Calu3 (cell line): ENCODE results near the gene MATN3. TPM values are rescaled to one million over a fixed set of nuclear protein-coding genes. Genes with fewer than 3 reads are reported as not detected.

ENCODE experiments used
- BruUV-seq: library from RNA; stranded (reverse); fragments of 400-500 nt; replicated peaks from 2 replicates; lab custom pipeline; 2021; lab: Mats Ljungman, UMichigan
- CTCF ChIA-PET: fragments of 300-600 bp; sonication (Branson Sonifier 250); formaldehyde crosslinking; loops from one replicate; lab custom pipeline; 2022; ENCODE audit warnings: antibody characterized with exemption; lab: Charles Lee
- DNase-seq: peaks from one replicate; pipeline ENCODE4 v3.0.0; 2022
- H3K27ac Mint-ChIP-seq: one replicate; pipeline ENCODE4 v1.8.0; 2022; ENCODE audit warnings: mixed read lengths; ENCODE audit not compliant: unreplicated experiment
- H3K27me3 Mint-ChIP-seq: one replicate; pipeline ENCODE4 v1.8.0; 2022; ENCODE audit warnings: mixed read lengths; ENCODE audit not compliant: unreplicated experiment
- H3K36me3 Mint-ChIP-seq: one replicate; pipeline ENCODE4 v1.8.0; 2022; ENCODE audit warnings: mild to moderate bottlenecking, moderate library complexity, mixed read lengths; ENCODE audit not compliant: insufficient read depth, unreplicated experiment
- H3K4me1 Mint-ChIP-seq: one replicate; pipeline ENCODE4 v1.8.0; 2022; ENCODE audit warnings: mild to moderate bottlenecking, low read depth, mixed read lengths; ENCODE audit not compliant: unreplicated experiment
- H3K4me3 Mint-ChIP-seq: one replicate; pipeline ENCODE4 v1.8.0; 2022; ENCODE audit warnings: mild to moderate bottlenecking, low read depth, moderate library complexity, mixed read lengths; ENCODE audit not compliant: unreplicated experiment
- H3K9me3 Mint-ChIP-seq: one replicate; pipeline ENCODE4 v1.8.0; 2022; ENCODE audit warnings: low read depth, mixed read lengths; ENCODE audit not compliant: unreplicated experiment
- CTCF ChIP-seq: fragments of 200-600 bp; IDR thresholded peaks from one replicate; pipeline ENCODE4 v1.8.0; 2022; ENCODE audit warnings: antibody characterized with exemption; ENCODE audit not compliant: unreplicated experiment
- intact Hi-C: fragments of 100-400 bp; cut with micrococcal nuclease; formaldehyde crosslinking; loops from one replicate; pipeline ENCODE4 v1.10.0; 2022; ENCODE audit not compliant: unreplicated experiment
- total RNA-seq: library from RNA; stranded (reverse); gene quantifications from 2 replicates; pipeline ENCODE4 v1.2.3, GENCODE V29; 2022

MATN3 gene
- total RNA-seq, 1 experiment from 2014 or later = 3.4 TPM

DNA sequence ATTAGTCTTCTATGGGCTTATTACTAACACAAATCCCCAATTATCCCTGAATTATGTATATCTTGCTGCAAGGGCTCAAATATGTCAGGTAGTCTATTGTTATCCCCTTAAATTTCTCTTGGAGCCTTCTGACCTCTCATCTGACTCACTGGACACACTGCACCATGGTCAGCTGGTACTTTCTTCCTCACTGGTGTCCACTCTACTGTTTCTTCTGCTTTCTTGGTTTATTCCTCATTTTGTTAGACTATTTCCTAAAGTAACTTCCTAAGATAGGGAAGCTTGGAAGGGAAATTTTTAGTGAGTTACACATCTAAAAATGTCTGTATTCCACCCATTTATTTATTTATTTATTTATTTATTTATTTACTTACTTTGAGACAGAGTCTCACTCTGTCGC, 49.1 kb downstream of the MATN3 start:
- TF ChIP-seq CTCF = no peak
- no peak overlapping the region for H3K4me3 Mint-ChIP-seq
- DNase-seq = no peak
- CTCF ChIA-PET = no interaction called here
- H3K36me3 Mint-ChIP-seq = peaks cover 13% of the 10 kb centered on the region
- no peaks in the 10 kb centered on the region for H3K9me3 Mint-ChIP-seq
- H3K27ac Mint-ChIP-seq = no peak overlapping the region
- H3K4me1 Mint-ChIP-seq = no peaks in the 10 kb centered on the region
- no peaks in the 10 kb centered on the region for H3K27me3 Mint-ChIP-seq
- intact Hi-C loops = loop anchor here (2.0 kb wide), 1 partner anchor 25 kb away; no protein-coding TSS in a partner anchor
- BruUV-seq = no TSS peak

DNA sequence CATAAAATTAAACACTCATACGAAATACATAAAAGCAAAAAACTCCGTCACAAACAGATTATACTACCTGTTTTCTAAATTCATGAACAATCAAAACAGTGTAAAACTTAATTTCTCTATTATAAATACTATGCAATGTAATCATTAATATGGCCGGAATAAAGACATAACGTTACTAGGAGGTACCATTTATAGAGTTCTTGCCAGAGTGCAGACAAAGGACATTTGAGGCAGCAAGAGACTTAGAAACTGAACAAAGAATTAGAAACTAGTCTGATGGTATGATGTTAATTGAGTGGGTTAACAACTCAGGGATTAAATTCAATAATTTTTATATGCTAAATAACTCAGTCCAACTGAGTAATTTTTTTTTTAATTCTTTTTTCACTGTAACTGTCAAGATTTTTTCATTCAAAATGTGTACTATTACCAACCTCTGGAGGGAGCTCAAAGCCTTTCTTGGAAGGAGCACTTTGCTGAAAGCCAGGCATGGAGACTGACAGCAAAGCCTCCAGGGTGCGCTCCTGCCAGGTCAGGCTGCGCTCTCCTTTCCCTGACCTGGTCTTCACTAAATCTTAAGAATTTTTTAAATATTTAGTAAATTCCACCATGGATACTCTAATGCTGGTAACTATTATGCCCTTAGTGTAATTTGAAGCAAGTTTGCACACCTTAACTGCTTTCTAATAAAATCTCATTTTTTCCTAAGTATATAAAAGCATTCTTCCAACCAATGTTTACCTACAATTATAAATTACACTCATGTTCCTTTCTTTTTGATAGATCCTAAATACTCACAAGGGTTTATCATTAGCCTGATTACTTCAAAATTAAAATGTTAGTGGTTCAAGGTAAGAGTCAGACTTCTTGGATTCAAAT, 56.7 kb downstream of the MATN3 start:
- H3K27me3 Mint-ChIP-seq = no peaks in the 10 kb centered on the region
- intact Hi-C loops = loop anchor here (1.0 kb wide), 2 partner anchors 138 to 143 kb away; no protein-coding TSS in a partner anchor
- no peak overlapping the region for H3K4me3 Mint-ChIP-seq
- CTCF ChIA-PET = interaction anchor here (0.7 to 1.5 kb wide), 7 partner anchors 9 to 335 kb away, joined by 3 to 15 read pairs (median 4); partner anchors contain the start of genes LAPTM4A and SDC1
- peak; percentile 81 for TF ChIP-seq CTCF
- H3K4me1 Mint-ChIP-seq = no peaks in the 10 kb centered on the region
- peak; percentile 74 for DNase-seq
- peaks cover 6% of the 10 kb centered on the region for H3K36me3 Mint-ChIP-seq
- BruUV-seq = no TSS peak
- H3K27ac Mint-ChIP-seq = no peak overlapping the region
- no peaks in the 10 kb centered on the region for H3K9me3 Mint-ChIP-seq

DNA sequence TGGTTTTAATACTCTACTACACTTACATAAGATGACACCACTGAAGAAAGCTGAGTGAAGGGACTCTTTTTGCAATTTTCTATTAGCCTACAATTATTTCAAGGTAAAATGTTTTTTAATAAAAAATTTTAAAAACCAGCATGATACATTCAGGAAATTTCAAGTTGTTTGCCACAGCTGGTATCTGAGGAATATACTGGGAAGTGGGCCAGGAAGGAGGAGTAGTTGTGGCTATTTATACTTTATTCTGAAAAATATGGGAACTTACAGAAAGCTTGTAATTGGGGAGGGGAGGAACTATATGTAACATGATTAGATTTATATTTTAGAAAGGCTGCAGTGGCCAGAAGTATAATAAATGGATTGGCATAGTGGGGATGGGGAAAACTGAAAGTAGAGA, 63.4 kb downstream of the MATN3 start:
- no peak for TF ChIP-seq CTCF
- Mint-ChIP-seq H3K27ac (no peak overlapping the region), H3K4me3 (no peak overlapping the region), H3K27me3 (no peaks in the 10 kb centered on the region), H3K9me3 (no peaks in the 10 kb centered on the region), H3K4me1 (no peaks in the 10 kb centered on the region), H3K36me3 (peaks cover 6% of the 10 kb centered on the region)
- BruUV-seq = no TSS peak
- intact Hi-C loops = no loop called here
- DNase-seq = no peak
- CTCF ChIA-PET = no interaction called here

DNA sequence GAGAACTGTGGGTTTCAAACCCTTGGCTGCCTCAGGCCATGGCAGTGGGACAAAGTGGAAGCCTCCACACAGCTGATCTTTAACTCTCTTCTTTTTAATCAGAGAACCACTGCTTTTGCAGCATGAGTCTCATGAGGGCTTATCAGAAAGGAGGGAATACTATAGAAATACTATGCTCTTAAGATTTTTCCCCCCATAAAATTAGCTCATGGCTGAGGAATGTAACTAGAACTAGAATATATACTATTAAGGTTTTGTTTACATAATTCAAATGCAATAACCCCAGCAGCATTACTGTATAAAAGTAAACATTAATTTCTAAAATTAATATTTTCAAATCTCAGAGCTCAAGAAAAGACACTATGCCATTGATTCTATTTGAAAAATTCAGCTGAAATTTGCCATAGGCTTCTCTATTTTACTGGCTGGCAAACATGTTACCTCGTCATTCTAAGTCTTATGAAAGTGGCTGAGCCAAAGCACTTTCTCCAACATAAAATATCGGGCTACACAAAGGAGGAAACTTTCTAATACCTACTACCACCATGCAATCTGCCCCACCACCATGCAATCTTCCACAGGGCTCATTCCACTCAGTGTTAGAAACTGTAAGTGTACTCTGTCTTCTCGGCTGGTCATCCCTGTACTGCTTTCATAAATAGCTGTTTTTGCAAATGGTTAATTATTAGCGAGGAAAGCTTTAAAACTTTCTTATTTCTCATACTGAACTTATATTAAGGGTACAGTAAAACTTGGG, 65.1 kb downstream of the MATN3 start:
- no peak for TF ChIP-seq CTCF
- Mint-ChIP-seq H3K27me3 (no peaks in the 10 kb centered on the region), H3K36me3 (no peaks in the 10 kb centered on the region), H3K9me3 (no peaks in the 10 kb centered on the region), H3K4me1 (no peaks in the 10 kb centered on the region), H3K4me3 (no peak overlapping the region), H3K27ac (no peak overlapping the region)
- CTCF ChIA-PET = interaction anchor here (0.8 kb wide), 1 partner anchor 8 kb away, joined by 3 read pairs; no protein-coding TSS in a partner anchor
- no TSS peak for BruUV-seq
- DNase-seq = no peak
- intact Hi-C loops = no loop called here
